Activated T-cell treated with anti-CD3 and anti-CD28 coated beads for 24 hours (primary cell): ENCODE data around the gene ZRANB1.

Experiments
- DNase-seq: peaks from one replicate; pipeline ENCODE4 v3.0.0-alpha.2; 2020; ENCODE audit warnings: low read depth

ZRANB1 gene

GRCh38 chr10:124994573-124995473, 52.9 kb downstream of the ZRANB1 start:
- DNase-seq = no peak

GRCh38 chr10:124995605-124996004, 53.7 kb downstream of the ZRANB1 start:
- no peak for DNase-seq

- DNase-seq = no peak
Observed at GRCh38 chr10:124996127-124996853, 54.4 kb downstream of the ZRANB1 start.

GRCh38 chr10:124996854-124997215, 54.9 kb downstream of the ZRANB1 start:
- no peak for DNase-seq

- no peak for DNase-seq
Observed at GRCh38 chr10:124997306-124997705, 55.4 kb downstream of the ZRANB1 start.

GRCh38 chr10:124997771-124998623, 56.1 kb downstream of the ZRANB1 start:
- DNase-seq = no peak

GRCh38 chr10:124998624-124999291, 56.8 kb downstream of the ZRANB1 start:
- no peak for DNase-seq

- no peak for DNase-seq
Observed at GRCh38 chr10:124999433-125000365, 57.8 kb downstream of the ZRANB1 start.

GRCh38 chr10:125000366-125001312, 58.7 kb downstream of the ZRANB1 start:
- DNase-seq = no peak

GRCh38 chr10:125001313-125002046, 59.6 kb downstream of the ZRANB1 start:
- no peak for DNase-seq

GRCh38 chr10:125002047-125002422, 60.1 kb downstream of the ZRANB1 start:
- no peak for DNase-seq

- no peak for DNase-seq
Observed at GRCh38 chr10:125002423-125003145, 60.7 kb downstream of the ZRANB1 start.

GRCh38 chr10:125003146-125003900, 61.4 kb downstream of the ZRANB1 start:
- DNase-seq = no peak

GRCh38 chr10:125003901-125004467, 62.1 kb downstream of the ZRANB1 start:
- DNase-seq = no peak

GRCh38 chr10:125004571-125005311, 62.8 kb downstream of the ZRANB1 start:
- DNase-seq = no peak
